WTC11 (cell line): ENCODE data around the gene ABHD13. TPM values are rescaled to one million over a fixed set of nuclear protein-coding genes. Genes with fewer than 3 reads are reported as not detected.

Source experiments
- ATF1 ChIP-seq: sonication (generic); formaldehyde crosslinking; IDR thresholded peaks from 2 replicates; pipeline ENCODE4 v1.8.1; 2023; ENCODE audit warnings: mild to moderate bottlenecking, moderate library complexity, missing genetic modification reagents
- ELF4 ChIP-seq: sonication (generic); formaldehyde crosslinking; IDR thresholded peaks from 2 replicates; pipeline ENCODE4 v1.8.1; 2022; ENCODE audit warnings: low read depth, mild to moderate bottlenecking, moderate library complexity, missing genetic modification reagents
- FOXJ3 ChIP-seq: sonication (generic); formaldehyde crosslinking; IDR thresholded peaks from 2 replicates; pipeline ENCODE4 v1.9.0; 2021; ENCODE audit warnings: missing genetic modification reagents, mild to moderate bottlenecking, borderline replicate concordance
- GRHL2 ChIP-seq: fragments of 250-450 bp; sonication (Bioruptor Pico); IDR thresholded peaks from 2 replicates; pipeline ENCODE4 v1.8.0; 2022; ENCODE audit warnings: mild to moderate bottlenecking, moderate library complexity; ENCODE audit not compliant: insufficient replicate concordance, severe bottlenecking
- GTF2I ChIP-seq: fragments of 250-450 bp; sonication (Bioruptor Pico); conservative IDR thresholded peaks from 2 replicates; pipeline ENCODE4 v1.4.0; 2021; ENCODE audit warnings: mild to moderate bottlenecking
- IRF2 ChIP-seq: sonication (generic); formaldehyde crosslinking; IDR thresholded peaks from 2 replicates; pipeline ENCODE4 v1.8.0; 2022; ENCODE audit warnings: low read depth, missing genetic modification reagents, borderline replicate concordance
- NFATC4 ChIP-seq: fragments of 250-450 bp; sonication (Bioruptor Pico); IDR thresholded peaks from 2 replicates; pipeline ENCODE4 v1.9.0; 2021; ENCODE audit warnings: mild to moderate bottlenecking
- NFYB ChIP-seq: sonication (generic); formaldehyde crosslinking; conservative IDR thresholded peaks from 2 replicates; pipeline ENCODE4 v1.8.0; 2022; ENCODE audit warnings: low read depth, missing genetic modification reagents
- NR1H2 ChIP-seq: sonication (generic); formaldehyde crosslinking; IDR thresholded peaks from 2 replicates; pipeline ENCODE4 v1.9.0; 2021; ENCODE audit warnings: mild to moderate bottlenecking, moderate library complexity, missing genetic modification reagents
- NR2C2 ChIP-seq: sonication (generic); formaldehyde crosslinking; IDR thresholded peaks from 2 replicates; pipeline ENCODE4 v1.8.0; 2022; ENCODE audit warnings: mild to moderate bottlenecking, missing genetic modification reagents
- NR3C1 ChIP-seq: sonication (generic); formaldehyde crosslinking; conservative IDR thresholded peaks from 2 replicates; pipeline ENCODE4 v1.8.1; 2023; ENCODE audit warnings: low read depth, mild to moderate bottlenecking, missing genetic modification reagents
- SOX15 ChIP-seq: fragments of 250-450 bp; sonication (Bioruptor Pico); IDR thresholded peaks from 2 replicates; pipeline ENCODE4 v1.9.0; 2021; ENCODE audit warnings: mild to moderate bottlenecking
- TCF7 ChIP-seq: sonication (generic); formaldehyde crosslinking; IDR thresholded peaks from 2 replicates; pipeline ENCODE4 v1.8.0; 2022; ENCODE audit warnings: mild to moderate bottlenecking, low read depth, missing genetic modification reagents, moderate library complexity
- TEAD4 ChIP-seq: sonication (generic); formaldehyde crosslinking; IDR thresholded peaks from 2 replicates; pipeline ENCODE4 v1.8.0; 2022; ENCODE audit warnings: mild to moderate bottlenecking, missing genetic modification reagents
- ZNF121 ChIP-seq: sonication (generic); formaldehyde crosslinking; IDR thresholded peaks from 2 replicates; pipeline ENCODE4 v1.8.0; 2023; ENCODE audit warnings: missing genetic modification reagents
- ZNF232 ChIP-seq: sonication (generic); formaldehyde crosslinking; IDR thresholded peaks from 2 replicates; pipeline ENCODE4 v1.8.0; 2022; ENCODE audit warnings: mild to moderate bottlenecking, missing genetic modification reagents
- total RNA-seq: library from RNA; stranded (reverse); gene quantifications from 3 replicates; pipeline ENCODE4 v1.2.3, GENCODE V29; 2021
- TF ChIP-seq, protein P1 (sequence below): sonication (generic); formaldehyde crosslinking; IDR thresholded peaks from 2 replicates; pipeline ENCODE4 v1.8.0; 2022; ENCODE audit warnings: mild to moderate bottlenecking, missing genetic modification reagents
- TF ChIP-seq, protein P2 (sequence below): fragments of 200-600 bp; IDR thresholded peaks from 2 replicates; pipeline ENCODE4 v1.8.0; 2022; ENCODE audit warnings: antibody characterized with exemption
- TF ChIP-seq, protein P3 (sequence below): sonication (generic); formaldehyde crosslinking; IDR thresholded peaks from 2 replicates; pipeline ENCODE4 v1.8.1; 2022; ENCODE audit warnings: missing genetic modification reagents, borderline replicate concordance
- TF ChIP-seq, protein P4 (sequence below): sonication (generic); formaldehyde crosslinking; IDR thresholded peaks from 2 replicates; pipeline ENCODE4 v1.8.0; 2022; ENCODE audit warnings: mild to moderate bottlenecking, missing genetic modification reagents
- TF ChIP-seq, protein P5 (sequence below): sonication (generic); formaldehyde crosslinking; IDR thresholded peaks from 2 replicates; pipeline ENCODE4 v1.8.1; 2023; ENCODE audit warnings: mild to moderate bottlenecking, missing genetic modification reagents, moderate library complexity
- TF ChIP-seq, protein P6 (sequence below): sonication (generic); formaldehyde crosslinking; IDR thresholded peaks from 2 replicates; pipeline ENCODE4 v1.8.0; 2023; ENCODE audit warnings: missing genetic modification reagents, mild to moderate bottlenecking, borderline replicate concordance
- TF ChIP-seq, protein P7 (sequence below): sonication (generic); formaldehyde crosslinking; IDR thresholded peaks from 2 replicates; pipeline ENCODE4 v1.8.1; 2023; ENCODE audit warnings: mild to moderate bottlenecking, missing genetic modification reagents, borderline replicate concordance

The ABHD13 gene
- total RNA-seq, 1 experiment from 2014 or later = 5.4 TPM

DNA sequence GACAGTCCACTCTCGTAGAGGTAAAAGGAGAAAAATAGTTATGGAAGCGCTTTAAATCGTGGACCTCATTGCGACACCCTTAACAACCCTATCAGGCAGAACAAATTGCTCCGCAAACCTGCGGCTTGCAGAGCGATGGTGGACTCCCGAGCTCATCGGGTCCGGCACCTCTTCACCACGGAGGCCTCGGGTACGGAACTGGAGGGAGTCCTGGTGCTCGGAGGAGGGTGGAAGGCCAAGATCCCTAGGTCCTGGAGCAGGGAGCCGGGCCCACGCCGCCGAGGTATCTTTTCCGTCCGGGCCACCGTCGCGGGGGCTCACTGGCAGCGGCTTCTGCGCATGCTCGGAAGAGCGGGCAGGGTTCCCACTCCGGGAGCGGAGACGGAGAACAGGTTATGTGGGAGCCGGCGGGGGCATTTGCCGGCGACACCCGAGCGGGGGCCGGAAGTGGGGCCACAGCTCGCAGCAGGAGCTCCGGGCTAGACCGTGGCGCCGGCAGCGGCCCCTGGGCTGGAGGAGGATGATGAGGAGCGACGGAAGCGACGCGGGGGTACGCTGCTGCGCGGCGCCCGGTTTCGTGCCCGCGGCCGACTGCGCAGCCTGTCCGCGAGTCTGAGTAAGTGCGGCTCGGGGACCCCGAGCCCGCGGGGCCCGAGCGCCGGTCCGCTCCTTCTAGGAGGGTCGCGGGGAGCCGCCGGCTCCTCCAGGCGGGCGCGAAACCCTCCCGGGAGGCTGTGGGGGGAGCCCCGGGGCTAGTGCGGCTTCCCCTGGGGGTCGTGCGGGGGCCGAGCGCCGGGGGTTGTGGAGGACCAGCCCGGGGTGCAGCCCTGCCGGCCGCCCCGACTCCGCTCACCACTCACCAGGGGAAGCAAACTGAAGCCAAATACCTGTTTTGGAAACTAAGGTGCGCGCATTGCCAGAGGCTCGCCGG, at the start of gene ABHD13 (continued):
- TF ChIP-seq, protein P1, sequence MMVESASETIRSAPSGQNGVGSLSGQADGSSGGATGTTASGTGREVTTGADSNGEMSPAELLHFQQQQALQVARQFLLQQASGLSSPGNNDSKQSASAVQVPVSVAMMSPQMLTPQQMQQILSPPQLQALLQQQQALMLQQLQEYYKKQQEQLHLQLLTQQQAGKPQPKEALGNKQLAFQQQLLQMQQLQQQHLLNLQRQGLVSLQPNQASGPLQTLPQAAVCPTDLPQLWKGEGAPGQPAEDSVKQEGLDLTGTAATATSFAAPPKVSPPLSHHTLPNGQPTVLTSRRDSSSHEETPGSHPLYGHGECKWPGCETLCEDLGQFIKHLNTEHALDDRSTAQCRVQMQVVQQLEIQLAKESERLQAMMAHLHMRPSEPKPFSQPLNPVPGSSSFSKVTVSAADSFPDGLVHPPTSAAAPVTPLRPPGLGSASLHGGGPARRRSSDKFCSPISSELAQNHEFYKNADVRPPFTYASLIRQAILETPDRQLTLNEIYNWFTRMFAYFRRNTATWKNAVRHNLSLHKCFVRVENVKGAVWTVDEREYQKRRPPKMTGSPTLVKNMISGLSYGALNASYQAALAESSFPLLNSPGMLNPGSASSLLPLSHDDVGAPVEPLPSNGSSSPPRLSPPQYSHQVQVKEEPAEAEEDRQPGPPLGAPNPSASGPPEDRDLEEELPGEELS (CRISPR knock-in tag) = peak; percentile 52; the same call in 1 of the 2 replicates
- no peak for TF ChIP-seq IRF2 (CRISPR knock-in tag)
- TF ChIP-seq, protein P2, sequence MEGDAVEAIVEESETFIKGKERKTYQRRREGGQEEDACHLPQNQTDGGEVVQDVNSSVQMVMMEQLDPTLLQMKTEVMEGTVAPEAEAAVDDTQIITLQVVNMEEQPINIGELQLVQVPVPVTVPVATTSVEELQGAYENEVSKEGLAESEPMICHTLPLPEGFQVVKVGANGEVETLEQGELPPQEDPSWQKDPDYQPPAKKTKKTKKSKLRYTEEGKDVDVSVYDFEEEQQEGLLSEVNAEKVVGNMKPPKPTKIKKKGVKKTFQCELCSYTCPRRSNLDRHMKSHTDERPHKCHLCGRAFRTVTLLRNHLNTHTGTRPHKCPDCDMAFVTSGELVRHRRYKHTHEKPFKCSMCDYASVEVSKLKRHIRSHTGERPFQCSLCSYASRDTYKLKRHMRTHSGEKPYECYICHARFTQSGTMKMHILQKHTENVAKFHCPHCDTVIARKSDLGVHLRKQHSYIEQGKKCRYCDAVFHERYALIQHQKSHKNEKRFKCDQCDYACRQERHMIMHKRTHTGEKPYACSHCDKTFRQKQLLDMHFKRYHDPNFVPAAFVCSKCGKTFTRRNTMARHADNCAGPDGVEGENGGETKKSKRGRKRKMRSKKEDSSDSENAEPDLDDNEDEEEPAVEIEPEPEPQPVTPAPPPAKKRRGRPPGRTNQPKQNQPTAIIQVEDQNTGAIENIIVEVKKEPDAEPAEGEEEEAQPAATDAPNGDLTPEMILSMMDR = no peak
- TF ChIP-seq FOXJ3 (CRISPR knock-in tag) = no peak
- no peak for TF ChIP-seq NR3C1 (CRISPR knock-in tag)
- TF ChIP-seq, protein P3, sequence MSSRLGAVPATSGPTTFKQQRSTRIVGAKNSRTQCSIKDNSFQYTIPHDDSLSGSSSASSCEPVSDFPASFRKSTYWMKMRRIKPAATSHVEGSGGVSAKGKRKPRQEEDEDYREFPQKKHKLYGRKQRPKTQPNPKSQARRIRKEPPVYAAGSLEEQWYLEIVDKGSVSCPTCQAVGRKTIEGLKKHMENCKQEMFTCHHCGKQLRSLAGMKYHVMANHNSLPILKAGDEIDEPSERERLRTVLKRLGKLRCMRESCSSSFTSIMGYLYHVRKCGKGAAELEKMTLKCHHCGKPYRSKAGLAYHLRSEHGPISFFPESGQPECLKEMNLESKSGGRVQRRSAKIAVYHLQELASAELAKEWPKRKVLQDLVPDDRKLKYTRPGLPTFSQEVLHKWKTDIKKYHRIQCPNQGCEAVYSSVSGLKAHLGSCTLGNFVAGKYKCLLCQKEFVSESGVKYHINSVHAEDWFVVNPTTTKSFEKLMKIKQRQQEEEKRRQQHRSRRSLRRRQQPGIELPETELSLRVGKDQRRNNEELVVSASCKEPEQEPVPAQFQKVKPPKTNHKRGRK (CRISPR knock-in tag) = no peak
- TF ChIP-seq NR2C2 (CRISPR knock-in tag) = no peak
- no peak for TF ChIP-seq SOX15 (CRISPR knock-in tag)
- no peak for TF ChIP-seq GRHL2 (CRISPR knock-in tag)
- no peak for TF ChIP-seq NR1H2 (CRISPR knock-in tag)
- no peak for TF ChIP-seq NFYB
- TF ChIP-seq, protein P4, sequence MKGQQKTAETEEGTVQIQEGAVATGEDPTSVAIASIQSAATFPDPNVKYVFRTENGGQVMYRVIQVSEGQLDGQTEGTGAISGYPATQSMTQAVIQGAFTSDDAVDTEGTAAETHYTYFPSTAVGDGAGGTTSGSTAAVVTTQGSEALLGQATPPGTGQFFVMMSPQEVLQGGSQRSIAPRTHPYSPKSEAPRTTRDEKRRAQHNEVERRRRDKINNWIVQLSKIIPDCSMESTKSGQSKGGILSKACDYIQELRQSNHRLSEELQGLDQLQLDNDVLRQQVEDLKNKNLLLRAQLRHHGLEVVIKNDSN (CRISPR knock-in tag) = no peak
- no peak; the same call in 1 of the 2 replicates for TF ChIP-seq ZNF232 (CRISPR knock-in tag)
- TF ChIP-seq, protein P5, sequence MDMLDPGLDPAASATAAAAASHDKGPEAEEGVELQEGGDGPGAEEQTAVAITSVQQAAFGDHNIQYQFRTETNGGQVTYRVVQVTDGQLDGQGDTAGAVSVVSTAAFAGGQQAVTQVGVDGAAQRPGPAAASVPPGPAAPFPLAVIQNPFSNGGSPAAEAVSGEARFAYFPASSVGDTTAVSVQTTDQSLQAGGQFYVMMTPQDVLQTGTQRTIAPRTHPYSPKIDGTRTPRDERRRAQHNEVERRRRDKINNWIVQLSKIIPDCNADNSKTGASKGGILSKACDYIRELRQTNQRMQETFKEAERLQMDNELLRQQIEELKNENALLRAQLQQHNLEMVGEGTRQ (CRISPR knock-in tag) = no peak; the same call in 1 of the 2 replicates
- no peak for TF ChIP-seq ELF4 (CRISPR knock-in tag)
- TF ChIP-seq TCF7 (CRISPR knock-in tag) = no peak
- TF ChIP-seq ATF1 (CRISPR knock-in tag) = no peak
- TF ChIP-seq, protein P6, sequence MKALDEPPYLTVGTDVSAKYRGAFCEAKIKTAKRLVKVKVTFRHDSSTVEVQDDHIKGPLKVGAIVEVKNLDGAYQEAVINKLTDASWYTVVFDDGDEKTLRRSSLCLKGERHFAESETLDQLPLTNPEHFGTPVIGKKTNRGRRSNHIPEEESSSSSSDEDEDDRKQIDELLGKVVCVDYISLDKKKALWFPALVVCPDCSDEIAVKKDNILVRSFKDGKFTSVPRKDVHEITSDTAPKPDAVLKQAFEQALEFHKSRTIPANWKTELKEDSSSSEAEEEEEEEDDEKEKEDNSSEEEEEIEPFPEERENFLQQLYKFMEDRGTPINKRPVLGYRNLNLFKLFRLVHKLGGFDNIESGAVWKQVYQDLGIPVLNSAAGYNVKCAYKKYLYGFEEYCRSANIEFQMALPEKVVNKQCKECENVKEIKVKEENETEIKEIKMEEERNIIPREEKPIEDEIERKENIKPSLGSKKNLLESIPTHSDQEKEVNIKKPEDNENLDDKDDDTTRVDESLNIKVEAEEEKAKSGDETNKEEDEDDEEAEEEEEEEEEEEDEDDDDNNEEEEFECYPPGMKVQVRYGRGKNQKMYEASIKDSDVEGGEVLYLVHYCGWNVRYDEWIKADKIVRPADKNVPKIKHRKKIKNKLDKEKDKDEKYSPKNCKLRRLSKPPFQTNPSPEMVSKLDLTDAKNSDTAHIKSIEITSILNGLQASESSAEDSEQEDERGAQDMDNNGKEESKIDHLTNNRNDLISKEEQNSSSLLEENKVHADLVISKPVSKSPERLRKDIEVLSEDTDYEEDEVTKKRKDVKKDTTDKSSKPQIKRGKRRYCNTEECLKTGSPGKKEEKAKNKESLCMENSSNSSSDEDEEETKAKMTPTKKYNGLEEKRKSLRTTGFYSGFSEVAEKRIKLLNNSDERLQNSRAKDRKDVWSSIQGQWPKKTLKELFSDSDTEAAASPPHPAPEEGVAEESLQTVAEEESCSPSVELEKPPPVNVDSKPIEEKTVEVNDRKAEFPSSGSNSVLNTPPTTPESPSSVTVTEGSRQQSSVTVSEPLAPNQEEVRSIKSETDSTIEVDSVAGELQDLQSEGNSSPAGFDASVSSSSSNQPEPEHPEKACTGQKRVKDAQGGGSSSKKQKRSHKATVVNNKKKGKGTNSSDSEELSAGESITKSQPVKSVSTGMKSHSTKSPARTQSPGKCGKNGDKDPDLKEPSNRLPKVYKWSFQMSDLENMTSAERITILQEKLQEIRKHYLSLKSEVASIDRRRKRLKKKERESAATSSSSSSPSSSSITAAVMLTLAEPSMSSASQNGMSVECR (CRISPR knock-in tag) = no peak; the same call in 1 of the 2 replicates
- TF ChIP-seq NFATC4 = no peak
- TF ChIP-seq GTF2I = no peak
- TF ChIP-seq, protein P7, sequence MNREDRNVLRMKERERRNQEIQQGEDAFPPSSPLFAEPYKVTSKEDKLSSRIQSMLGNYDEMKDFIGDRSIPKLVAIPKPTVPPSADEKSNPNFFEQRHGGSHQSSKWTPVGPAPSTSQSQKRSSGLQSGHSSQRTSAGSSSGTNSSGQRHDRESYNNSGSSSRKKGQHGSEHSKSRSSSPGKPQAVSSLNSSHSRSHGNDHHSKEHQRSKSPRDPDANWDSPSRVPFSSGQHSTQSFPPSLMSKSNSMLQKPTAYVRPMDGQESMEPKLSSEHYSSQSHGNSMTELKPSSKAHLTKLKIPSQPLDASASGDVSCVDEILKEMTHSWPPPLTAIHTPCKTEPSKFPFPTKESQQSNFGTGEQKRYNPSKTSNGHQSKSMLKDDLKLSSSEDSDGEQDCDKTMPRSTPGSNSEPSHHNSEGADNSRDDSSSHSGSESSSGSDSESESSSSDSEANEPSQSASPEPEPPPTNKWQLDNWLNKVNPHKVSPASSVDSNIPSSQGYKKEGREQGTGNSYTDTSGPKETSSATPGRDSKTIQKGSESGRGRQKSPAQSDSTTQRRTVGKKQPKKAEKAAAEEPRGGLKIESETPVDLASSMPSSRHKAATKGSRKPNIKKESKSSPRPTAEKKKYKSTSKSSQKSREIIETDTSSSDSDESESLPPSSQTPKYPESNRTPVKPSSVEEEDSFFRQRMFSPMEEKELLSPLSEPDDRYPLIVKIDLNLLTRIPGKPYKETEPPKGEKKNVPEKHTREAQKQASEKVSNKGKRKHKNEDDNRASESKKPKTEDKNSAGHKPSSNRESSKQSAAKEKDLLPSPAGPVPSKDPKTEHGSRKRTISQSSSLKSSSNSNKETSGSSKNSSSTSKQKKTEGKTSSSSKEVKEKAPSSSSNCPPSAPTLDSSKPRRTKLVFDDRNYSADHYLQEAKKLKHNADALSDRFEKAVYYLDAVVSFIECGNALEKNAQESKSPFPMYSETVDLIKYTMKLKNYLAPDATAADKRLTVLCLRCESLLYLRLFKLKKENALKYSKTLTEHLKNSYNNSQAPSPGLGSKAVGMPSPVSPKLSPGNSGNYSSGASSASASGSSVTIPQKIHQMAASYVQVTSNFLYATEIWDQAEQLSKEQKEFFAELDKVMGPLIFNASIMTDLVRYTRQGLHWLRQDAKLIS (CRISPR knock-in tag) = no peak
- no peak for TF ChIP-seq TEAD4 (CRISPR knock-in tag)
- TF ChIP-seq ZNF121 (CRISPR knock-in tag) = 0 out of 2 replicates have a peak, but pooled peaks have one; percentile 2
